SK-N-SH treated with all-trans-retinoic acid at 6 μM for 48 hours (cell line): Measurements from ENCODE around the gene EPB41L4A.

Source experiments
- CSRNP3 ChIP-seq: fragments of 250-450 bp; sonication (Bioruptor Pico); IDR thresholded peaks from 2 replicates; pipeline ENCODE4 v1.5.1; 2021; ENCODE audit warnings: mild to moderate bottlenecking, moderate library complexity
- ISL1 ChIP-seq: fragments of 250-450 bp; sonication (Bioruptor Pico); IDR thresholded peaks from 2 replicates; pipeline ENCODE4 v2.1.2; 2022; ENCODE audit warnings: mild to moderate bottlenecking, moderate library complexity
- OSR1 ChIP-seq: fragments of 250-450 bp; sonication (Bioruptor Pico); IDR thresholded peaks from 2 replicates; pipeline ENCODE4 v1.8.0; 2022; ENCODE audit warnings: moderate library complexity, mild to moderate bottlenecking, inconsistent platforms
- TCF4 ChIP-seq: fragments of 250-450 bp; sonication (Bioruptor Pico); IDR thresholded peaks from 2 replicates; pipeline ENCODE4 v1.8.0; 2021; ENCODE audit warnings: mild to moderate bottlenecking, moderate library complexity, borderline replicate concordance
- ZFP30 ChIP-seq: fragments of 450-650 bp; formaldehyde crosslinking; IDR thresholded peaks from 2 replicates; pipeline ENCODE4 v1.5.0; 2022; ENCODE audit warnings: mild to moderate bottlenecking, moderate library complexity
- ZNF70 ChIP-seq: fragments of 450-650 bp; formaldehyde crosslinking; IDR thresholded peaks from 2 replicates; pipeline ENCODE4 v1.5.0; 2020; ENCODE audit warnings: mild to moderate bottlenecking, moderate library complexity

GRCh38 chr5:112186401-112186990, 232.6 kb downstream of the EPB41L4A start:
- TF ChIP-seq TCF4 (no peak), ZNF70 (CRISPR knock-in tag) (no peak), CSRNP3 (no peak), OSR1 (CRISPR knock-in tag) (no peak), ZFP30 (CRISPR knock-in tag) (no peak), ISL1 (CRISPR knock-in tag) (no peak)
